AG10803 (cell line): ENCODE results near the gene ABCB11.

Experiments
- DNase-seq: peaks from one replicate; pipeline ENCODE4 v3.0.0; 2010; ENCODE audit warnings: low read depth
- H3K4me3 ChIP-seq: 2 replicates; pipeline ENCODE4 v1.5.1; 2011; ENCODE audit warnings: mild to moderate bottlenecking, low read length, control low read depth
- TF ChIP-seq, protein P1 (sequence below): conservative IDR thresholded peaks from 2 replicates; pipeline ENCODE4 v1.5.1; 2011; ENCODE audit warnings: mild to moderate bottlenecking, low read length, control low read depth, inconsistent platforms

The ABCB11 gene

DNA sequence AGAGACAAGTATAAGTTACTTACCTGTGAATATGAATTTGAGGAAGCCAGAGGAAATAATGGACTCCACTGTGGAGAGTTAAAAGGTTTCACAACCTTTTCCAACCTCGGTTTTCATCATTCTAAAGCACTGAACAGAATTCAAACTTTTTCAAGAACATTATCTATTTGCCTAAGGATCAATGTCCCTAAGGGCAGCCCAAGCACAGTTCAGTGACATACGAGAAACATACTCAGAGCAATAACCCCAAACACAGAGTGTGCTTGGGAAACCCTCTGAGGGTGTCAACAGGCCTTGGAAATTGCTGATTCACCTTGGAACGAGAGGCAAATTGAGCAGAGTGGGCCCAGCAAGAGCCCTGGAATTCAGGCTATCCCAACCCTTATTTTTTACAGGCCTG, at the start of gene ABCB11:
Gene ABCB11 (minus strand): TSS at position 123 of the 400 bp plus-strand sequence. CDS start 13,199 bp downstream, outside the sequence.
- TF ChIP-seq, protein P1, sequence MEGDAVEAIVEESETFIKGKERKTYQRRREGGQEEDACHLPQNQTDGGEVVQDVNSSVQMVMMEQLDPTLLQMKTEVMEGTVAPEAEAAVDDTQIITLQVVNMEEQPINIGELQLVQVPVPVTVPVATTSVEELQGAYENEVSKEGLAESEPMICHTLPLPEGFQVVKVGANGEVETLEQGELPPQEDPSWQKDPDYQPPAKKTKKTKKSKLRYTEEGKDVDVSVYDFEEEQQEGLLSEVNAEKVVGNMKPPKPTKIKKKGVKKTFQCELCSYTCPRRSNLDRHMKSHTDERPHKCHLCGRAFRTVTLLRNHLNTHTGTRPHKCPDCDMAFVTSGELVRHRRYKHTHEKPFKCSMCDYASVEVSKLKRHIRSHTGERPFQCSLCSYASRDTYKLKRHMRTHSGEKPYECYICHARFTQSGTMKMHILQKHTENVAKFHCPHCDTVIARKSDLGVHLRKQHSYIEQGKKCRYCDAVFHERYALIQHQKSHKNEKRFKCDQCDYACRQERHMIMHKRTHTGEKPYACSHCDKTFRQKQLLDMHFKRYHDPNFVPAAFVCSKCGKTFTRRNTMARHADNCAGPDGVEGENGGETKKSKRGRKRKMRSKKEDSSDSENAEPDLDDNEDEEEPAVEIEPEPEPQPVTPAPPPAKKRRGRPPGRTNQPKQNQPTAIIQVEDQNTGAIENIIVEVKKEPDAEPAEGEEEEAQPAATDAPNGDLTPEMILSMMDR = no peak
- DNase-seq = no peak
- H3K4me3 ChIP-seq = no peak within 1 kb of the TSS

DNA sequence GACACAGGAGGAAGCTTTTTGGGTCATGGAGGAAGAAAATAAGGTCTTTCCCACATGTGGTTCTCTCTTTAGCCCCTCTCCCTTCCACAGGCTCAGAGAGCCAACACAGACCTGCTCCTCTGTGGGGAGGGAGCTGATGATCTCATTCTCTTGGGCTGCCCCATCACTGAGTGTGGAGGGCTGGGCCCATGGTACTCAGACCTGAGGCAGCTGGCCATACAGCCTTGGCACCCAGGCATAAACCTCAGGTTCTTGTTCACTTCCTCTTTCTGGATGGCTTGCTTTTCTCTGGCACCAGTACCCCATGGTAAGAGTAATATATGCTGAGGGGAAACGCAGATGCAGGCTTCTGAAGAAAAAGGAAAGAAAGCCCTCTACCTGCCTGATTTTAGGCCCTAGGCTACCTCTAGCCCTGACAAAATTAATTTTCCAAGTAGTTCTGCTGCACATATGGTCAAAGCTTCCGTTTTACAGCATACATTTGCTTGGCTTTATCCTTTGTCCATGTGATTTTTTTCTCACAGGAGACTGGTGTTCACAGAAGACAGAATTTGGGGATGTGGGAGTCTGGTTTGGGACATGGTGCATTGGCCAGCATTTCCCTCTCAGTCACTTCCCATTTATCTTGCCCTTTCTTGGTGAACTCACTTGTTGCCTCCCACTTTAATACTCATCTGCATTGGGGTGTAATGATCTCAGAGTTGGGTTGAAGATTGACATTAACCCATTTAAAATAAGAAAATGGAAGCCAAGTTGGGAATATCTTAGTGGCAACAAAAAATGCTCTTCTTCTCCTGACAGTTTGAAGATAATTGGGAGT, 49.3 kb upstream of the ABCB11 start:
- TF ChIP-seq, protein P1 = no peak
- DNase-seq = no peak
- no peak overlapping the region for H3K4me3 ChIP-seq

DNA sequence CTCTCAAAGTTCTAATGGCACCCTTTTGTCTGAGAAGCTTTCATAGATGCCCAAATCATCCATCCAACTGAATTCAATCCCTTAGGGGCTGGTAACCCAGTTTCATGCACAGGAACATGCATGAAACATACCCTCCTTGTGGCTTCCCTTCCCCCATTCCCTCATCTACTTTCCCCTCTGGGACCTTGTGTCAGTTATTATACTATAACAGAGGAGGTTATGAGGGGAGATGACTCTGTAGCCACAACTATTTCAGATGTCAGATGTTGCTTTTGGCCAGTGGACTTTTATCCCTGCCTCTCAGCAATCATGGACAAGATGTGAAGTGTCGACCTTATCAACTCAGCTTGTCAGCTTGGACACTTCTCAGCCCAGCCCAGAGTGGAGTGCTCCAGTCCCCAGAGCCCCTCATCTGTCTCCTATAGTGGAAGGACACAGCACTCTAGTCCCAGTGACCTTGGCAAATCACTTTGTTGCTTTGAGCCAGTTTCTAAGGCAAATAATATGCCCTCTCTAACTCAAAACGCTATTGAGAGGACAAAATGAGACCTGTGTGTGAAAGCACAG, 46.6 kb upstream of the ABCB11 start:
- no peak for DNase-seq
- H3K4me3 ChIP-seq = no peak overlapping the region

DNA sequence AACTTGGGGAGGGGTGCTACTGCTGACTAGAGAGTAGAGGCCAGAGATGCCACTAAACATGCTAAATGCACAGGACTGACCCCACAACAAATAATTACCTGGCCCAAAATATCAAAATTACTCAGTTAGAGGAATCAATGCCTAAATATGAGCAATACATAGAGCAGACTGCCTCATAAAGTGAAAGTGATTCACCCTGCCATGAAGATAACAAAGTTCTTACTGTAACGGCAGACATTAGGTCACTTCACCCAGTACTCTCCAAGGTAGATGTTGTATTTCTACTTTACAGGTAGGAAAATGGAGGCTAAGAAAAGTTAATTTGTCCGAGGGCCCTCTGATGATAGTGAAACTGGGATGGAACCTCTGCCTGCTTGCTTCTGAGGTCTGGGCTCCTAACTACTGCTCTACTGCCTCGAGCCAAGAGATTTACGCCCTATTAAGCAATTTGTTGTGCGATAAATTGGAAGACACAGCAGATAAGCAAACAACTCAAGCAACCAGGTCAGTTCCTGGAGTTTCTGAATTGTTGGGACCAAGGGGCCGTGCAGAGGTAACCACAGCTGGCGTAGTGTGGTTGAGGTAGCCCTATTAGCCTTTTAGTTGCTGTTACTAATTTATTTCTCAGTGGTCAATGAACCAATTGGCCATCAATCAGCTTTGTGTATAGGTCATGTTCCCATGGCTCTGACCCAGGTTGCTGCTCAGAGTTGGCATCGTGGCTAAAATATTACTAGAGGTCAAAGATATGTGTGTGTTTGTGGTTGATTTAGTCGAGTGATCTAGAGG, 43.0 kb upstream of the ABCB11 start:
- DNase-seq = no peak
- TF ChIP-seq, protein P1 = no peak
- no peak overlapping the region for H3K4me3 ChIP-seq

More for the DNA sequence above, 46.6 kb upstream of the ABCB11 start:
- TF ChIP-seq, protein P1 = no peak

DNA sequence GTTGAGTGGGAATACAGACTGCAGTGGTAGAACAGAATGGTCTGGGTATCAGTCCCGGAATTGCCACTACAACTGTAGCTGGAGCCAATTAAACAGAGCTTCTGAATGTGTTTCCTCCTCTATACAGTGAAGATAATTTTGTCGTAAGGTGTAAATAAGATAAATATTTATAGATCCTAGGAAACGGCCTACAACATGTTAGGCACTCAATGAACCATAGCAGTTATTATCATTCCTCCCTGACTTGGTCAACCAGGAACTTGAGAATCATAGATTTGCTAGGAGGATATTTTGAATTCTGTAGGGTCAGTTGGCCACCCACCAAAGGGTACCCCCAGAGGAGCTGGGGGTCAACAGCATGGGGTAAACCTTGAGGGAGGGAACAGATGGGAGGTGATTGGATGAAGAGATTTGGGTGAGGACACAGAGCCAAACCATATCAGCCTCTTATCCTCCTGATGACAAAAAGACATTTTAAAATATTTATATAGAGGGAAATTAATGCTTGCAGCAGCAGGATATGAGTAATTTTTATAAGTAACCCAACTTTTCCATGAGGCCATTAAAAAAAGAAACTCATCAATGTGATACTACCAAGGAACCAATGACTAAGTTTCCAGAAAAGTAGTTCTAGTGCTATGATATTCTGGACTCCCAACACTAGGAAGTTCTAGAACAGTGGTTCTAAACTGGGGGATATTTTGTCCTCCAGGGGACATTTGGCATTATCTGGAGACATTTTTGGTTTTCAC, 42.3 kb upstream of the ABCB11 start:
- no peak for DNase-seq
- TF ChIP-seq, protein P1 = no peak
- H3K4me3 ChIP-seq = no peak overlapping the region

DNA sequence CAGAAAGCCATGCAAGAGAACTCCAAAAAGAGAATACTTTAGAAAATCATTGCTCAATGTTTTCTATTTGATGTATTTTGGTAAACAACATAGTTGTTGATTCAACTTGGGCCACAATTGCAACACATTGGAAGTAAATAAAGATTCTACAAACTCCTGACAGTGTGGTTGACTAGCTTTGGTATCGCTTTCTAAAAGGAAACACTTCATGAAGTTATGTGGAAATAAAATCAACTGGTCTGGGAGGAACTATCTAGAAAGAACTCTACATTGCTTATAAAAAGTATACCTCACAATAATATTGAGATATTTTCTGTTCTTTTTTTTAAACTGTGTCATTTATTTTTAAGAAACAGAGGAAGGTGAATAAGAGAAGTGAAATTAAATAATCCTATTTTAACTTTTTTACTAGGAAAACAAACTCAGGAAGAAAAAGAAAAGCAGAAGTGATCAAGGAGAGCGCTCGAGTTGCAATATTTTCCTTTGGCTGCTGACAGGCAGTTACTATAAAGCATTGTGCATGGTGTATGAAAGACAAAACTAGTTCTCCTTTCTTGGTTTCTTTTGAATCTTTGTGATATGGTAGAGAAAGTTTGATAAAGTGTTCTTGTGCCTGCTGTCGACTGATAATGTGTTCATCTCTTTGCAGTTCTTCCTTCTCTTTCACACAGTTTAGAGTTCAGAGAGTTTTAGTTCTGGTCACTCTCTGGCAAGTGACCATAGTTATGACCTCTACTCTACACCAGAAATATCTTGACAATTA, 41.2 kb upstream of the ABCB11 start:
- no peak for DNase-seq
- TF ChIP-seq, protein P1 = no peak
- H3K4me3 ChIP-seq = no peak overlapping the region
